Daoy (cell line): ENCODE measurements around the gene RNF32. TPM values are rescaled to one million over a fixed set of nuclear protein-coding genes. Genes with fewer than 3 reads are reported as not detected.
"Not testable (repeated sequence)": the region's sequence is repeated elsewhere in the genome, so short reads cannot be mapped to it uniquely, and the experiment has no call there.

Source experiments
- DNase-seq: peaks from one replicate; pipeline ENCODE4 v3.0.0-alpha.2; 2015; ENCODE audit warnings: low read depth
- total RNA-seq: library from RNA; depleted of rRNA; stranded (reverse); fragments of >200 nt; shearing (Covaris generic); gene quantifications from 2 replicates; pipeline ENCODE4 v1.2.3, GENCODE V29; 2014

Gene RNF32
- total RNA-seq, 1 experiment from 2014 or later, result 3.2 TPM

- no peak for DNase-seq
Measured at GRCh38 chr7:156675721-156676120, 35.1 kb downstream of the RNF32 start.

- no peak for DNase-seq
Measured at GRCh38 chr7:156676263-156676662, 35.7 kb downstream of the RNF32 start.

- no peak for DNase-seq
Measured at GRCh38 chr7:156677374-156678054, 36.9 kb downstream of the RNF32 start.

- DNase-seq, result no peak
Measured at GRCh38 chr7:156680281-156680680, 39.7 kb downstream of the RNF32 start.

- no peak for DNase-seq
Measured at GRCh38 chr7:156682928-156683327, 42.4 kb downstream of the RNF32 start.

GRCh38 chr7:156684251-156684650 lies 43.7 kb downstream of the RNF32 start:
- DNase-seq, result no peak

GRCh38 chr7:156684661-156685060 lies 44.1 kb downstream of the RNF32 start:
- DNase-seq, result no peak

- DNase-seq, result no peak
Measured at GRCh38 chr7:156691764-156692163, 51.2 kb downstream of the RNF32 start.

- DNase-seq, result no peak
Measured at GRCh38 chr7:156692849-156693248, 52.3 kb downstream of the RNF32 start.

GRCh38 chr7:156693627-156694026 lies 53.1 kb downstream of the RNF32 start:
- no peak for DNase-seq

GRCh38 chr7:156697283-156697682 lies 56.7 kb downstream of the RNF32 start:
- not testable (repeated sequence) for DNase-seq

- DNase-seq, result not testable (repeated sequence)
Measured at GRCh38 chr7:156698512-156698911, 57.9 kb downstream of the RNF32 start.

GRCh38 chr7:156701787-156702186 lies 61.2 kb downstream of the RNF32 start:
- not testable (repeated sequence) for DNase-seq

GRCh38 chr7:156702399-156702798 lies 61.8 kb downstream of the RNF32 start:
- DNase-seq, result no peak

GRCh38 chr7:156703209-156703608 lies 62.6 kb downstream of the RNF32 start:
- DNase-seq, result no peak

- DNase-seq, result no peak
Measured at GRCh38 chr7:156703773-156704482, 63.4 kb downstream of the RNF32 start.

GRCh38 chr7:156722043-156722826 lies 81.7 kb downstream of the RNF32 start:
- DNase-seq, result no peak

- DNase-seq, result no peak
Measured at GRCh38 chr7:156725073-156725472, 84.5 kb downstream of the RNF32 start.

GRCh38 chr7:156725936-156726335 lies 85.4 kb downstream of the RNF32 start:
- DNase-seq, result no peak
